PC-9 (cell line): ENCODE results near the gene FAM131A. TPM values are rescaled to one million over a fixed set of nuclear protein-coding genes. Genes with fewer than 3 reads are reported as not detected.

Source experiments
- BruUV-seq: library from RNA; stranded (reverse); fragments of 400-500 nt; replicated peaks from 2 replicates; lab custom pipeline; 2021; lab: Mats Ljungman, UMichigan
- CTCF ChIA-PET: fragments of 300-600 bp; sonication (Branson Sonifier 250); formaldehyde crosslinking; loops from one replicate; lab custom pipeline; 2022; ENCODE audit warnings: antibody characterized with exemption; lab: Charles Lee
- POLR2A ChIA-PET: fragments of 300-600 bp; sonication (Branson Sonifier 250); formaldehyde crosslinking; loops from one replicate; lab custom pipeline; 2022; ENCODE audit warnings: antibody characterized with exemption; ENCODE audit not compliant: unreplicated experiment; lab: Charles Lee
- DNase-seq, 2 experiments: peaks; one replicate each; pipeline versions ENCODE4 v3.0.0 to v3.0.0-alpha.2; 2015 to 2022; ENCODE audit warnings: mixed read lengths in 1 of 2
- H2AFZ ChIP-seq: fragments of 200-600 bp; sonication (generic); 2 replicates; pipeline ENCODE4 v1.8.1; 2017; ENCODE audit warnings: antibody characterized with exemption
- H3F3A ChIP-seq: fragments of 200-600 bp; sonication (generic); 2 replicates; pipeline ENCODE4 v1.8.1; 2017; ENCODE audit warnings: antibody characterized with exemption, mild to moderate bottlenecking, low read depth; ENCODE audit not compliant: insufficient read depth
- H3K27ac ChIP-seq: fragments of 200-600 bp; sonication (generic); 2 replicates; pipeline ENCODE4 v1.6.1; 2016; ENCODE audit warnings: mixed run types
- H3K27me3 ChIP-seq: fragments of 200-600 bp; sonication (generic); 2 replicates; pipeline ENCODE4 v1.6.1; 2016; ENCODE audit warnings: low read depth, mixed run types; ENCODE audit not compliant: insufficient read depth
- H3K36me3 ChIP-seq: fragments of 200-600 bp; sonication (generic); 2 replicates; pipeline ENCODE4 v1.6.1; 2016; ENCODE audit warnings: low read depth, mixed run types
- H3K4me1 ChIP-seq: fragments of 200-600 bp; sonication (generic); replicated peaks from 2 replicates; pipeline ENCODE4 v1.6.1; 2016; ENCODE audit warnings: mixed run types; ENCODE audit not compliant: insufficient read depth
- H3K4me2 ChIP-seq: fragments of 200-600 bp; sonication (generic); 2 replicates; pipeline ENCODE4 v1.6.1; 2017; ENCODE audit warnings: mixed run types
- H3K4me3 ChIP-seq: fragments of 200-600 bp; sonication (generic); 2 replicates; pipeline ENCODE4 v1.6.1; 2016; ENCODE audit warnings: mixed run types
- H3K79me2 ChIP-seq: fragments of 200-600 bp; sonication (generic); 2 replicates; pipeline ENCODE4 v1.6.1; 2017; ENCODE audit warnings: low read depth, mixed run types
- H3K9me2 ChIP-seq: fragments of 200-600 bp; sonication (generic); 2 replicates; pipeline ENCODE4 v1.8.1; 2017; ENCODE audit warnings: mild to moderate bottlenecking; ENCODE audit not compliant: insufficient read depth
- H3K9me3 ChIP-seq: fragments of 200-600 bp; sonication (generic); 2 replicates; pipeline ENCODE4 v1.8.1; 2016; ENCODE audit warnings: low read depth; ENCODE audit not compliant: insufficient read depth
- H4K20me1 ChIP-seq: fragments of 200-600 bp; sonication (generic); 2 replicates; pipeline ENCODE4 v1.8.1; 2017; ENCODE audit not compliant: insufficient read depth
- CTCF ChIP-seq: fragments of 200-600 bp; sonication (generic); conservative IDR thresholded peaks from 2 replicates; pipeline ENCODE4 v1.6.1; 2017; ENCODE audit warnings: mixed run types, antibody characterized with exemption, mild to moderate bottlenecking, moderate library complexity
- EZH2 ChIP-seq: fragments of 200-600 bp; sonication (generic); IDR thresholded peaks from 2 replicates; pipeline ENCODE4 v1.8.0; 2017; ENCODE audit warnings: antibody characterized with exemption, low read depth
- intact Hi-C: fragments of 100-400 bp; cut with micrococcal nuclease; formaldehyde crosslinking; loops from one replicate; pipeline ENCODE4 v1.10.0; 2022; ENCODE audit not compliant: unreplicated experiment
- total RNA-seq: library from RNA; stranded (reverse); gene quantifications from 2 replicates; pipeline ENCODE4 v1.2.3, GENCODE V29; 2021

Gene FAM131A
- total RNA-seq, 1 experiment from 2014 or later = 25.5 TPM

GRCh38 chr3:184379358-184380184 is 42.2 kb downstream of the FAM131A start, which contains the start of gene CHRD:
Gene CHRD (plus strand): TSS chr3:184380054. CDS start chr3:184380319, 265 bp downstream.
- DNase-seq = no peak
- intact Hi-C loops = no loop called here
- ChIA-PET POLR2A (interaction anchor here (0.6 kb wide), 2 partner anchors 118 to 345 kb away, joined by 7 to 23 read pairs; partner anchors contain the start of gene CAMK2N2), CTCF (no interaction called here)
- Histone ChIP-seq H3K9me2 (no peaks in the 10 kb centered on the region), H3K4me3 (no peak within 1 kb of the TSS), H3K4me1 (no peaks in the 10 kb centered on the region), H3K36me3 (no peaks in the 10 kb centered on the region), H3K27ac (no peak within 1 kb of the TSS), H3K27me3 (peaks cover 79% of the 10 kb centered on the region), H3F3A (no peaks in the 10 kb centered on the region), H3K4me2 (peak within 1 kb of the TSS; percentile 55; the same call in 1 of the 2 replicates), H2AFZ (no peak within 1 kb of the TSS), H4K20me1 (no peaks in the 10 kb centered on the region), H3K9me3 (no peaks in the 10 kb centered on the region), H3K79me2 (no peaks in the 10 kb centered on the region)
- TF ChIP-seq CTCF = no peak
- peak; percentile 95 for TF ChIP-seq EZH2
- no TSS peak for BruUV-seq

- H3K4me3 ChIP-seq = no peak overlapping the region
- H2AFZ ChIP-seq = no peak overlapping the region
- peaks cover 77% of the 10 kb centered on the region for H3K27me3 ChIP-seq
- no peaks in the 10 kb centered on the region for H3K36me3 ChIP-seq
- no TSS peak for BruUV-seq
- peak in 1 of 2 experiments; percentile 46 for DNase-seq
- H3K9me3 ChIP-seq = no peaks in the 10 kb centered on the region
- H4K20me1 ChIP-seq = no peaks in the 10 kb centered on the region
- no peaks in the 10 kb centered on the region for H3K79me2 ChIP-seq
- no peaks in the 10 kb centered on the region for H3K4me1 ChIP-seq
- no peak overlapping the region for H3K27ac ChIP-seq
- POLR2A ChIA-PET = interaction anchor here (0.6 kb wide), 1 partner anchor 119 kb away, joined by 23 read pairs; the partner anchor contains the start of gene CAMK2N2
- intact Hi-C loops = no loop called here
- H3F3A ChIP-seq = no peaks in the 10 kb centered on the region
- CTCF ChIA-PET = no interaction called here
- H3K9me2 ChIP-seq = no peaks in the 10 kb centered on the region
- peak overlapping the region; percentile 55; the same call in 1 of the 2 replicates for H3K4me2 ChIP-seq
- TF ChIP-seq EZH2 (no peak), CTCF (no peak)
Measured at GRCh38 chr3:184380185-184380626, 42.8 kb downstream of the FAM131A start.

- DNase-seq = no peak
- Histone ChIP-seq H3K4me3 (no peak overlapping the region), H3K27ac (no peak overlapping the region), H3K9me3 (no peaks in the 10 kb centered on the region), H3K4me1 (no peaks in the 10 kb centered on the region), H4K20me1 (no peaks in the 10 kb centered on the region), H3K79me2 (no peaks in the 10 kb centered on the region), H3K4me2 (no peak overlapping the region), H3K27me3 (peaks cover 74% of the 10 kb centered on the region), H3K36me3 (no peaks in the 10 kb centered on the region), H3F3A (no peaks in the 10 kb centered on the region), H2AFZ (no peak overlapping the region), H3K9me2 (no peaks in the 10 kb centered on the region)
- ChIA-PET POLR2A (no interaction called here), CTCF (no interaction called here)
- TF ChIP-seq EZH2 (peak; percentile 91; the same call in 1 of the 2 replicates), CTCF (no peak)
- BruUV-seq = no TSS peak
- intact Hi-C loops = no loop called here
Measured at GRCh38 chr3:184380627-184381260, 43.3 kb downstream of the FAM131A start.
